HG03135 (cell line): ENCODE data around the gene HAUS5.
"Not testable (repeated sequence)": the region's sequence is repeated elsewhere in the genome, so short reads cannot be mapped to it uniquely, and the experiment has no call there.

ENCODE experiments used
- ATAC-seq: cut with Tn5 transposase; IDR thresholded peaks from one replicate; pipeline ENCODE4 v1.9.1; 2021; ENCODE audit warnings: mild to moderate bottlenecking, moderate library complexity; ENCODE audit not compliant: unreplicated experiment

Gene HAUS5

DNA sequence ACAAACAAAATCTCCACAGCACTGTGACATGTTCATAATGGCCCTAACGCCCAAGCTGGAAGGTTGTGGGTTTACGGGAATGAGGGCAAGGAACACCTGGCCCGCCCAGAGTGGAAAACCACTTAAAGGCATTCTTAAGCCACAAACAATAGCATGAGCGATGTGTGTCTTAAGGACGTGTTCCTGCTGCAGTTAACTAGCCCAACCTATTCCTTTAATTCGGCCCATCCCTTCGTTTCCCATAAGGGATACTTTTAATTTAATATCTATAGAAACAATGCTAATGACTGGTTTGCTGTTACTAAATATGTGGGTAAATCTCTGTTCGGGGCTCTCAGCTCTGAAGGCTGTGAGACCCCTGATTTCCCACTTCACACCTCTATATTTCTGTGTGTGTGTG lies 5.4 kb upstream of the HAUS5 start:
- ATAC-seq, result not testable (repeated sequence)

DNA sequence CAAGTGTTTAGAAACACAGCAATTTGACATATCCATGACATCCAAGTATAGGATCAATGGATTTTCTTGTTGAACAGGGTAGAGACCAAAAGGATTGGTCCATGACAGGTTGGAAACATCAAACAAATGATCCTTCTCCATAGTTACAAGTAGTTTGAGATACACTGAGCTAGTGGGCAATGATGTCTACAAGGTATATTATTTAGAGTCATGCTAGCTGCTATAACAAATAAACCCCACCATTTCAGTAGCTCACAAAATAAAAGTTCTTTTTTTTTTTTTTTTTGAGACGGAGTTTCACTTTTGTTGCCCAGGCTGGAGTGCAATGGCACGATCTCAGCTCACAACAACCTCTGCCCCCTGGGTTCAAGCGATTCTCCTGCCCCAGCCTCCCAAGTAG lies 4.9 kb upstream of the HAUS5 start:
- no peak for ATAC-seq

DNA sequence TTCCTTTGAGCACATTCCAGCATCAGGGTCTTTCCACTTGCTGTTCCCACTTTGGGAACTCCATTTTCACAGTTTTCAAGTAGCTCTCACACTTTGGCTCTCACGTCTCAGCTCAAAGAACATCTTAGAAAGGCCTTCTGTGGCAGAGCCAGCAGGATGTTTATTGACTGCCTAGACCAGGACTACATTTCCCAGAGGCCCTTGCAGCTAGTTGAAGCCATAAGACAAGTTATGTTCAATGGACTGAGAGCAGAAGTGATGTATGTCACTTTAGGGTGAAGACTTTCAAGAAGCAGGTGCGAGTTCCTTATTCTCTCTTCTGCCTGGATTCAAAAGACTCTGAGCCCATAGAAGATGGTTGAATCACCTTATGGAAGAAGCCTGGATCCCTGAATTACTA lies 4.3 kb upstream of the HAUS5 start:
- no peak for ATAC-seq

- ATAC-seq, result no peak
These were observed 2.6 kb upstream of the HAUS5 start for GRCh38 chr19:35609851-35610353.

GRCh38 chr19:35612224-35612558 lies 344 bp upstream of the HAUS5 start:
- no peak for ATAC-seq

DNA sequence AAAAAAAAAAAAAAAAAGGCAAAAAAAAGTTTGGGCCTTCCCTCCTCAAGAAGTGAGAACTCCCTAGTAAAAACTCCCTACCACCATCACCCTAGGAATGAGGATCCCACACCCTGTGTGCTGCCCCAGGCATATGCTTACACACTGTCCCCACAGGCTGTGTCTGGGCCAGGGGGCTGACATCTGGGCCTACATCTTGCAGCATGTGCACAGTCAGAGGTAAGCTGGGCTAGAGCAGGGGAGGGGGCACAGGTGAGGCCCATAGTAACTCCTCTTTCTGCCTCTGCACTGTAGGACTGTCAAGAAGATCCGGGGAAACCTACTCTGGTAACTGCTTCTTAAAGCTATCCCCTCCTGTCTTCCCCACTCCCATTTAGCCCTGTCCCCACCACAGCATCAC lies 1.0 kb downstream of the HAUS5 start:
- no peak for ATAC-seq

DNA sequence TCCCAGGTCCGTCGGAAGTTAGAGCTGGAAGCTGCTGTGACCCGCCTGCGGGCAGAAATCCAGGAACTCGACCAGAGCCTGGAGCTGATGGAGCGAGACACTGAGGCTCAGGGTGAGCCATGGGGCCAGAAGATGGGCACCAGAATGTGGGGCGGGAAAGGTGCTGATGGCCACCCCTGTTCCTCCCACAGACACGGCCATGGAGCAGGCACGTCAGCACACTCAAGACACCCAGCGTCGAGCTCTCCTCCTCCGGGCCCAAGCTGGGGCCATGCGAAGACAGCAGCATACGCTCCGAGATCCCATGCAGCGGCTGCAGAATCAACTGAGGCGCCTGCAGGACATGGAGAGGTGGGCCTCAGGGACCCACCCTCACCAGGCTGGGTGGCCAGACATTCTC lies 2.5 kb downstream of the HAUS5 start:
- ATAC-seq, result no peak

DNA sequence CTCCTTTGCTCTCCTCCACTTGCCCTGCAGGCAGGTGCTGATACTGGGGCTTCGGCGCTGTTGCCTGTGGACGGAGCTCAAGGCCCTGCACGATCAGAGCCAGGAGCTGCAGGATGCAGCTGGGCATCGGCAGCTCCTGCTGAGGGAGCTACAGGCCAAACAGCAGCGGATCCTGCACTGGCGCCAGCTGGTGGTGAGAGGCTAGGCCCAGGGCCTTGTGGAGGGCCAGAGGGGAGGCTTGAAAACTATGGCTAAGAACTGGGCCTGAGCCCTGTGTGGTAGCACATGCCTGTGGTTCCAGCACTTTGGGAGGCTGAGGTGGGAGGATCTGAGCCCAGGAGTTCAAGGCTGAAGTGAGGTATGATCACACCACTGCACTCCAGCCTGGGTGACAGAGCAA lies 6.3 kb downstream of the HAUS5 start:
- ATAC-seq, result no peak

- no peak for ATAC-seq
These were observed 6.9 kb downstream of the HAUS5 start for GRCh38 chr19:35619290-35619923.

DNA sequence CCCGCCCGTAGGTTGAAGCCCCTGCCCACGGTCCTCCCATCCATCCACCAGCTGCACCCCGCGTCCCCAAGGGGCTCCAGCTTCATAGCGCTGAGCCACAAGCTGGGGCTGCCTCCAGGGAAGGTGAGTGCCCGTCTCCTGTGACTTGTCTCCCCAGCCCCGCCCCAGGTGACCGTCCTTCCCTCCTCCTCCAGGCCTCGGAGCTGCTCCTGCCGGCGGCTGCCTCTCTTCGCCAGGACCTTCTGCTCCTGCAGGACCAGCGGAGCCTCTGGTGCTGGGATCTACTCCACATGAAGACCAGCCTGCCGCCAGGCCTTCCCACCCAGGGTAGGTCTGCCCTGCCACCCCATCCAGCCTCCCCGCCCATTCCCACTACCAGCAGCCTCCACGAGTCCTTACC lies 7.5 kb downstream of the HAUS5 start:
- ATAC-seq, result no peak

- no peak for ATAC-seq
These were observed 9.2 kb downstream of the HAUS5 start for GRCh38 chr19:35621708-35622107.

DNA sequence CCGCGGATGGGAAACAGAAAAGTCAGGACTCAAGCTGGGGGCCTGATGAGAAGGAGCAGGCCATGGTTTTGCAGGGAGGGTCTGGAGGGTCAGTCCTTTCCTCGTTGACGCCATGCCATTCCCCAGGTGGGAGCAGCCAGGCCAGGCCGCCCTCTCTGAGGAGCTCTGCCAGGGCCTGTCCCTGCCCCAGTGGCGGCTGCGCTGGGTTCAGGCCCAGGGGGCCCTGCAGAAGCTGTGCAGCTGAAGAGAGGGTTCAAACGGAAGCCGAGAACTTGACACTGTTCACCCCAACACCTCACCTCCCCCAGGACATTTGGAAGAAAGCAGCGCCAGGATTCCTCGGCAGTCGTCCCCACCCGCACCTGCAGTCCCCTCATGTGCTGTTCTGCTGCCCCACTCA lies 10.2 kb downstream of the HAUS5 start:
- no peak for ATAC-seq

GRCh38 chr19:35623327-35624010 lies 10.9 kb downstream of the HAUS5 start:
- ATAC-seq, result no peak

DNA sequence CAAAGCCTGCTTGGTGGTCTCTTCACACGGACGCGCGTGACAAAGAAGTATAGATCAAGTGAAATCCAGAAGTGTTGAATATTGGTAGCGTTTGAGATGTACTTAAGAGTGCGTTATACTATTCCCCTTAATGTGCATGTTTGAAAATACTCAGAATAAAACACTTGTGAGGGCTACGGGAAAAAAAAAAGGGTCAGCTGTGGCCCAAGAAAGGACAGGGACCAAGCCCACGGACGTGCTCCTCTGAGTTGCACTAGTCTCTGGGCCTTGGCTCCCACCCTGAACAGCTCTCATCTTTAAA lies 15.7 kb downstream of the HAUS5 start:
- no peak for ATAC-seq

DNA sequence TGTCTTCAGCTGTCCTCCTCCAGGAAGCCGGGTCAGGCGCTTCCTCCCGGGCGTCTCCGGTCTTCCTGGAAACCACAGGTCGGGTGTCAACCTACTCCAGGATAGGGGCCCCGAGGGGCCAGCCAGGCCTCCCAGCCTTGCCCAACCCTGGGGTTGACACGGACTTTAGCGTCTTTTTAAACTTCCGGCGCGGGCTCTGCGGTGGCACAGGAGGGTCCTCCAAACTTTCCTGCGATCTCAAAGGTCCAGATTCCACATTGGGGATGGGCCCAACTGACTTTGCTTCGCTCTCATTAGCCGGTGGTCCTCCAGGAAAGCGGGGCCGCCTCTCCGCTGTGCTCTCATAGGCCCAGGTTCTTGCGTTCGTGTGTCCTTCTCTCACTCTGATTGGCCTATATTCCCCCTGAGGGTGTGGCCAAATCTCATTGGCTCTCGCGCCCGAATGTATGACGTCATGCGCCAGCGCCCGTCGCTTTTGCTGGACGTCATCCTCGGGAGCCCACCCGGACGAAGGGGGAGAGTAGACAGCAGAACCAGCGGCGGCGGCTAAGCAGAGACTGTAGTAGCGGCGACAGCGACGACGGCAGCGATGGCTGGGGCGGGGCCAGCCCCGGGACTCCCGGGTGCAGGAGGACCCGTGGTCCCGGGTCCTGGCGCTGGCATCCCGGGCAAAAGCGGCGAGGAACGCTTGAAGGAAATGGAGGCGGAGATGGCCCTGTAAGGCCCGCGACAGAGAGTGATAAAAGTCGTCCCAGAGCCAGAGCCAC lies 16.2 kb downstream of the HAUS5 start, which contains the start of gene RBM42:
RBM42 (plus strand) TSS at position 472 of the 767 bp plus-strand sequence; CDS start at position 590, 118 bp downstream.
- ATAC-seq, result peak; percentile 96

GRCh38 chr19:35629332-35629633 lies 16.7 kb downstream of the HAUS5 start:
- no peak for ATAC-seq

DNA sequence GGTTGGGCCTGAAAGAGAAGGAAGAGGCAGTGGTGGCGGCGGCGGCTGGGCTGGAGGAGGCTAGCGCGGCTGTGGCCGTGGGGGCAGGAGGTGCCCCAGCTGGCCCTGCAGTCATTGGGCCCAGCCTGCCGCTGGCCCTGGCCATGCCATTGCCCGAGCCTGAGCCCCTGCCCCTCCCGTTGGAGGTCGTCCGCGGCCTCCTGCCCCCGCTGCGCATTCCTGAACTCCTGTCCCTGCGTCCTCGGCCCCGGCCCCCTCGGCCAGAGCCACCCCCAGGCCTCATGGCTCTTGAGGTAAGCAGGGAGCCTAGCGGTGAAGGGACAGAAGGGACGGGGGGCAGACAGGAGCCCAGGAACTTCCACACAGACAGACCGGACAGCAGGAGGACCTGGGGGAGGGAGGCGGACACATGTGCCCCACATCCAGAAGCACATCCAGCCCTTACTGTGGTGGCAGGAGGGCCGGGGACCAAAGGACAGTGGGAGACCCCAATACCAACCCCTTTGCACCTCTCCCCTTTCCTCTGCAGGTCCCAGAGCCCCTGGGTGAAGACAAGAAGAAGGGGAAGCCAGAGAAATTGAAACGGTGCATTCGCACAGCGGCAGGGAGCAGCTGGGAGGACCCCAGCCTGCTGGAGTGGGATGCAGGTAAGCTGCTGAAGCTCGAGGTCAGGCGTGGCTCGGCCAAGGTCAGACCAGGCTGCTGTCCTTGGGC lies 21.3 kb downstream of the HAUS5 start:
- no peak for ATAC-seq

DNA sequence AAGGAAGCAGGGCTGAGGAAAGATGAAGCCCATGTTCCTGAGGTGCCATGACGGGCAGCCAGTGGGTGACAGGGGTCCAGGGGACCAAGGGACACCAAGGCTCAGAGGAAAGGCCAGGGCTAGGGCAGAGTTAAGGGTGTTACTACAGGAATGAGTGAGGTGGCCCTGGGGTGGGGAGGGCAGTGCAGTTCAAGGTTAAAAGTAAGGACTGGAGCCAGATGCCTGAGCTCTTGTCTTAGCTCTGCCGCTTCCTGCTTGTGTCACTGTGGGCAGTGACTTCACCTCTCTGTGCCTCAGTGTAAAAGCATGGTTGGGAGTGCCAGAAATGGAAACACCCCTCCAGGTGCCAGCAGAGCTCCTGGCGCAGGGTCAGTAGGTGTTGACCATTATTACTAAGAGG lies 24.1 kb downstream of the HAUS5 start:
- no peak for ATAC-seq

- no peak for ATAC-seq
These were observed 24.6 kb downstream of the HAUS5 start for GRCh38 chr19:35637165-35637564.

GRCh38 chr19:35639321-35639639 lies 26.7 kb downstream of the HAUS5 start:
- ATAC-seq, result no peak

DNA sequence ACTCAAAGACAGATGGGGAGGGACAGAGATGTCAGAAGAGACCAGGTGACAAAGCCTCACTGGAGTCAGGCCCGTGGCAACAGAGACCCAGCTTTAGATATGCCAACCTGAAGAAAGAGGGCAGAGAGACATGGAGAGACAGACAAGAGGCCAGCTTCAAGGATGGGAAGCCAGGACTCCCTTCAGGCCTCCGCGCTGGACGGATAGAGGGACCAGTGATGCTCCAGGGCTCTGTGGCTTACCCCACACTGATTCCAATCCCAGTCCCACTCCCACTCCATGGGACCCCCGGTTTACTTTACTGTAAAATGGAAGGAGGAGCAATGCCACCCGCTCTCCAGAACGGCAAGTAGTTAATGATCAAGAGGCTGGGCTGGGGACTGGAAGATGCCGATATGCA lies 27.3 kb downstream of the HAUS5 start:
- ATAC-seq, result no peak
